GM20000 (cell line): ENCODE data around the gene SPRR2E.
"Not testable (repeated sequence)": the region's sequence is repeated elsewhere in the genome, so short reads cannot be mapped to it uniquely, and the experiment has no call there.

Source experiments
- DNase-seq: peaks from one replicate; pipeline ENCODE4 v3.0.0; 2012; ENCODE audit warnings: low spot score
- TF ChIP-seq, protein P1 (sequence below): IDR thresholded peaks from 2 replicates; pipeline ENCODE4 v1.5.1; 2012; ENCODE audit warnings: mild to moderate bottlenecking, control low read depth; ENCODE audit errors: extremely low read depth, missing control alignments

Gene SPRR2E

DNA sequence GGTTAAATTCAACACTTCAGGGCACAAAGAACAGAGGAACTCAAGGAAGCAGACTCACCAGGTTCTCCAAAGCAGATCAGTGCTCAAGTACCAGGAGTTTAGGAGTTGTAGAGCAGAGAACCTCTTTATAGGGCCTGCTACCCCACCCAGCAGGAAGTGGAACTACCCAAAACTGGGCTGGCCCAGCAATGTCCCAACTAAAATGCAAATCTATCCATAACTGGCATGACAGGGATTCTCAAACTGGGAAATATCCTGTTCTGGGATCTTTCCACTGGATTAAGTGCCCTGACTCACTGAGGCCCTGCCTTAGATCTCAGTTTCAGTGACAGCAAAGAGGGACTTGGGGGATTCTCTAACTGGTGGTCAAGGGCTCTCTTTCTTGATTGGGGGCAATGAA, at the start of gene SPRR2E:
Gene SPRR2E (minus strand): TSS at position 101 of the 400 bp plus-strand sequence. CDS start 775 bp downstream, outside the sequence.
- TF ChIP-seq, protein P1, sequence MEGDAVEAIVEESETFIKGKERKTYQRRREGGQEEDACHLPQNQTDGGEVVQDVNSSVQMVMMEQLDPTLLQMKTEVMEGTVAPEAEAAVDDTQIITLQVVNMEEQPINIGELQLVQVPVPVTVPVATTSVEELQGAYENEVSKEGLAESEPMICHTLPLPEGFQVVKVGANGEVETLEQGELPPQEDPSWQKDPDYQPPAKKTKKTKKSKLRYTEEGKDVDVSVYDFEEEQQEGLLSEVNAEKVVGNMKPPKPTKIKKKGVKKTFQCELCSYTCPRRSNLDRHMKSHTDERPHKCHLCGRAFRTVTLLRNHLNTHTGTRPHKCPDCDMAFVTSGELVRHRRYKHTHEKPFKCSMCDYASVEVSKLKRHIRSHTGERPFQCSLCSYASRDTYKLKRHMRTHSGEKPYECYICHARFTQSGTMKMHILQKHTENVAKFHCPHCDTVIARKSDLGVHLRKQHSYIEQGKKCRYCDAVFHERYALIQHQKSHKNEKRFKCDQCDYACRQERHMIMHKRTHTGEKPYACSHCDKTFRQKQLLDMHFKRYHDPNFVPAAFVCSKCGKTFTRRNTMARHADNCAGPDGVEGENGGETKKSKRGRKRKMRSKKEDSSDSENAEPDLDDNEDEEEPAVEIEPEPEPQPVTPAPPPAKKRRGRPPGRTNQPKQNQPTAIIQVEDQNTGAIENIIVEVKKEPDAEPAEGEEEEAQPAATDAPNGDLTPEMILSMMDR: no peak

DNA sequence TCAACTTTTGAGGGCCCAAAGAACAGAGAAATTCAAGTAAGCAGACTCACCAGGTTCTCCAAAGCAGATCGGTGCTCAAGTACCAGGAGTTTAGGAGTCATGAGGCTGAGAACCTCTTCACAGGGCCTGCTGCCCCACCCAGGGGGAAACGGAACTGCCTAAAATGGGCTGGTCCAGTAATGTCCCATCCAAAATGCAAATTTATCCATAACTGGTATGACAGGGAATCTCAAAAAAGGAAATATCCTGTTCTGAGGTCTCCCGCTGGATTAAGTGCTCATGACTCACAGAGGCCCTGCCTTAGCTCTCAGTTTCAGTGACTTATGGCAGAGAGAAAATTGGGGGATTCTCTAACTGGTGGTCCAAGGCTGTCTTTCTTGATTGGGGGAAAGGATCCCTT, 47.1 kb upstream of the SPRR2E start:
- DNase-seq: no peak
- TF ChIP-seq, protein P1: no peak

More for the DNA sequence above, at the start of gene SPRR2E:
- DNase-seq: no peak

DNA sequence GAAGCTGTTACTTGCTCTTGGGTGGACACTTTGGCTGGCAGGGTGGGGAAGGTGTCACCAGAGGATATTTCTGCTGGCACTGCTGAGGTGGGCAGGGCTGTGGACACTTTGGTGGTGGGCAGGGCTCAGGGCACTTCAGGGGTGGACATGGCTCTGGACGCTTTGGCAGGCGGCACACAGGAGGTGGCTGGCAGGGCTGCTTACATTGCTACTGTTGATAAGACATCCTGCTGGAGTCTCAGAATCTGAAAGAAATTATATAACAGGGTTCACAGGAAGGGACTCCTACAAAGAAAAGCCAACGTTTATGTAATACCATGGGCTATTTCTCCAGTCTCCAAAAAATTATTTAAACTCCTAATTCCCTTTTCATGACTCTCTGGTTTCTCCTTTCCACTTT, 46.2 kb upstream of the SPRR2E start:
- no peak for DNase-seq
- TF ChIP-seq, protein P1: no peak

DNA sequence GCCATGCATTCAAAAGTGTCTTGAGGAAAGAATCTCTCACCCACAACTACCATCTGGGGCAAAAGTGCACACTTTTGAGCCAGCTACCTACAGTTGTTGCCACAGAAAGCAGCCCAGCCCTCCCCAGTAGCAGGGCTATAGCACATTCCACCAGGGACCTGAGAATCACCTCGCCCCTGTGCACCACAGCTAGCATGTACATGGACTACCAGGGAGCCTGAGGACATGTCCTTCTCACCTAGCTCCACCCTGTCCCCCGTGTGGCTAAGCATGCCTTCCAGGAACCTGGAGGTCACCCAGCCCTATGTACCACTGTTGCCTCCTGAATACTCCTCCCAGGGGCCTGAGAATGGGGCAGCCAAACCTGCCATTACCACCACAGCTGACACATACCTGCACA, 39.4 kb upstream of the SPRR2E start:
- TF ChIP-seq, protein P1: no peak
- no peak for DNase-seq

DNA sequence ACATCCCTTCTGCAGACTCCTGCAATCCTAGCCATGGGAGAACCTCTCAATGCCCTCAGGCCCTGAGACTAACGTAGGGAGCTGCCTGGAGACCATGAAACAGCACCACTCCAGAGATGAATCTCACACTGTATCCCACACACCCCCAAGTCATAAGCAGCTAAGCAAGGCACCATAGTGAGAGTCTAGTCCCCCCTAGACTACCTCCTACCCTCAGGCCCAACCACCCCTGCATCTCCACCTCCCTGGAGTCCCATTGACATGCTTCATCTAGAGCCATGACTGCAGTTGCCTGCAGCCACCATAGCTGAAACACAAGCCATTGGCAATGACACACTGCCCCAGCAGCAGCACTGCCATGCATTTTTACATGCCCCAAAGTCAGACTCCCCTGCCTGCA, 38.9 kb upstream of the SPRR2E start:
- TF ChIP-seq, protein P1: no peak
- no peak for DNase-seq

DNA sequence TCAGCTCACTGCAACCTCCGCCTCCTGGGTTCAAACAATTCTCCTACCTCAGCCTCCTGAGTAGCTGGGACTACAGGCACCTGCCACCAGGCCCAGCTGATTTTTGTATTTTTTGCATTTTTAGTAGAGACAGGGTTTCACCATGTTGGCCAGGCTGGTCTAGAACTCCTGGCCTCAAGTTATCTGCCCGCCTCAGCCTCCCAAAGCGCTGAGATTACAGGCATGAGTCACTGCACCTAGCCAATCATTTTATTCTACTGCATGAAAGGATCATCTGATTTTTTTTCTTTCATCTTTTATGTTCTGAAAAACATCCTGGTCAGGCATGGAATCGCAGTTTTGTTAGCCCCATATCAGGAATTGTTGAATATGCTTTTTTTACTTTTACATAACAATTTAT, 34.4 kb upstream of the SPRR2E start:
- DNase-seq: not testable (repeated sequence)

DNA sequence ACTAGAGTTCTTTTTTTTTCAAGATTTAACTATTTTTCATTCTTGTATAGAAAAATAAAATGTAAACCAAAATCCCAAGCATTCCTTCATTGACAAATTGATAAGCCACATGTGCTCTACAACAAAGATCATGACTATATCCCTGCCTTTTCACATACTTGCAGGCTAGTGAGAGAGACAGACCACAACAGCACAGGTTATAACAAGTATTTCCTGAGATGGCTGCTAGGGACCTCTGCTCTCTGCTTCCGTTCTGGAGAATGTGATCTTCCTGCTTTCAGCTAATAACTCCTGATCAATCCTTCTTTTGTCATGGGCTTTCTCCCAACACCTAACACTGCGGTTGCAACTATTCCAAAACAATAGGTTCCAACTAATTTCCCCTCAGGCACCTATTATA, 33.0 kb upstream of the SPRR2E start:
- DNase-seq: no peak
- TF ChIP-seq, protein P1: no peak

DNA sequence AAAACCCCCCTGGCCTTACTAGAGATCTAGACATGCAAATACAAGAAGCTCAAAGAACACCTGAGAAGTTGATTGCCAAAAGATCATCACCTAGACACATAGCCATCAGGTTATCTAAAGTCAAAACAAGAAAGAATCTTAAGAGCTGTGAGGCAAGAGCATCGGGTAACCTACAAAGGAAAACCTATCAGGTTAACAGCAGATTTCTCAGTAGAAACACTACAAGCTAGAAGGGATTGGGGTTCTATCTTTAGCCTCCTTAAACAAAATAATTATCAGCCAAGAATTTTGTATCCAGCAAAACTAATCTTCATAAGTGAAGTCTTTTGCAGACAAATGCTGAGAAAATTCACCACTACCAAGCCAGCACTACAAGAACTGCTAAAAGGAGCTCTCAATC, 31.2 kb upstream of the SPRR2E start:
- TF ChIP-seq, protein P1: no peak
- DNase-seq: no peak

DNA sequence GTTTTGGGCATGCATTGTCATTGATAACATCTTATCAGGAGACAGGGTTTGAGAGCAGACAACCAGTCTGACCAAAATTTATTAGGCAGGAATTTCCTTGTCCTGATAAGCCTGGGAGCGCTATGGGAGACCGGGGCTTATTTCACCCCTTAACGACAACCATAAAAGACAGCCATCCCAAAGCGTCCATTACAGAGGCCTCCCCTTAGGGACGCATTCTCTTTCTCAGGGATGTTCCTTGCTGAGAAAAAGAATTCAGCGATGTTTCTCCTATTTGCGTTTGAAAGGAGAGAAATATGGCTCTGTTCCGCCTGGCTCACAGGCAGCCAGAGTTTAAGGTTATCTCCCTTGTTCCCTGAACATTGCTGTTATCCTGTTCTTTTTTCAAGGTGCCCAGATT, 29.5 kb upstream of the SPRR2E start:
- DNase-seq: not testable (repeated sequence)
